GM10266 (cell line): ENCODE measurements around the gene PSMG4.

Experiments
- DNase-seq: peaks from one replicate; pipeline ENCODE4 v3.0.0; 2012; ENCODE audit errors: extremely low spot score
- TF ChIP-seq, protein P1 (sequence below): IDR thresholded peaks from 2 replicates; pipeline ENCODE4 v1.5.1; 2012; ENCODE audit warnings: mild to moderate bottlenecking, low read depth; ENCODE audit not compliant: control insufficient read depth, insufficient read depth; ENCODE audit errors: missing control alignments

Gene PSMG4

GRCh38 chr6:3309391-3310050, 50.8 kb downstream of the PSMG4 start:
- TF ChIP-seq, protein P1, sequence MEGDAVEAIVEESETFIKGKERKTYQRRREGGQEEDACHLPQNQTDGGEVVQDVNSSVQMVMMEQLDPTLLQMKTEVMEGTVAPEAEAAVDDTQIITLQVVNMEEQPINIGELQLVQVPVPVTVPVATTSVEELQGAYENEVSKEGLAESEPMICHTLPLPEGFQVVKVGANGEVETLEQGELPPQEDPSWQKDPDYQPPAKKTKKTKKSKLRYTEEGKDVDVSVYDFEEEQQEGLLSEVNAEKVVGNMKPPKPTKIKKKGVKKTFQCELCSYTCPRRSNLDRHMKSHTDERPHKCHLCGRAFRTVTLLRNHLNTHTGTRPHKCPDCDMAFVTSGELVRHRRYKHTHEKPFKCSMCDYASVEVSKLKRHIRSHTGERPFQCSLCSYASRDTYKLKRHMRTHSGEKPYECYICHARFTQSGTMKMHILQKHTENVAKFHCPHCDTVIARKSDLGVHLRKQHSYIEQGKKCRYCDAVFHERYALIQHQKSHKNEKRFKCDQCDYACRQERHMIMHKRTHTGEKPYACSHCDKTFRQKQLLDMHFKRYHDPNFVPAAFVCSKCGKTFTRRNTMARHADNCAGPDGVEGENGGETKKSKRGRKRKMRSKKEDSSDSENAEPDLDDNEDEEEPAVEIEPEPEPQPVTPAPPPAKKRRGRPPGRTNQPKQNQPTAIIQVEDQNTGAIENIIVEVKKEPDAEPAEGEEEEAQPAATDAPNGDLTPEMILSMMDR = no peak
- DNase-seq = no peak

- TF ChIP-seq, protein P1 = no peak
- DNase-seq = no peak
These were observed 51.3 kb downstream of the PSMG4 start for GRCh38 chr6:3310051-3310448.

DNA sequence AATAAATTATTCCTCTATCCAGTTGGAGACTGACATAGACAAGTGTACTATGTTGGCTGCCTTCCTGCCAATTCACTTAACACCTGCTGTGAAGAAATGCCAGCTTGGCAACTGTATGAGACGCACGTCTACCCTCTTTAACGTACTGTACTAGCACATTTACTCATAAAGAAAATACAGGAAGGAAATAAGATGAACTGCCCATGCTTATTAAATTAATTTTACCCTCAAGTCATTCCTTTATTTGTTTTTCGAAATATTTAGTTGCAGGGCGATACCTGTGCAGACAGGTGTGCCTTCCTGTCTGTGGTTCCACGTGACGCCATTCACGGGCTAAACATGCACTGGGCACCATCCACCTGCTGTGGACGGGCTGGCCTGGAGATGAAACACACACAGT, 52.0 kb downstream of the PSMG4 start:
- DNase-seq = no peak
- TF ChIP-seq, protein P1 = no peak

DNA sequence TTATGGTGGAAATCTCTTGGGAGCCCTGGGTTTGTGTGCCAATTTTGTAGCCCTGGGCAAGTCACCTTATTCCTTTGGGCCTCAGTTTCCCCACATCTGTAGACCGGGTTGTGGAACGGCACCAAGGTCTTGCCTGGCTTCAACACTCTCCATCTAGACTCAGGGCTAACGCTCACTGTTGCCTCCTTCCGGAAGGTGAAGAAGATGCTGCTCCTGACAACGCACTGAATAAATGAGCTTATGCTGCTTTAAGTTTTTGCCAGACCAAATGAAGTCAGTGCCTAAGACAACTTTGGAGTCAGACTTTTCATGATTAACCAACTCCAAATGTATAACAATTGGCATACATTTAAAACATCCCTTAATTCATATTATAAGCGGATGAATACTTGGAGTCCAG, 53.1 kb downstream of the PSMG4 start:
- TF ChIP-seq, protein P1 = no peak
- no peak for DNase-seq

- no peak for DNase-seq
These were observed 54.0 kb downstream of the PSMG4 start for GRCh38 chr6:3312604-3313231.

GRCh38 chr6:3314176-3314575, 55.4 kb downstream of the PSMG4 start:
- TF ChIP-seq, protein P1 = no peak
- no peak for DNase-seq

More at GRCh38 chr6:3312604-3313231, 54.0 kb downstream of the PSMG4 start:
- TF ChIP-seq, protein P1 = no peak
